IPS-18a (cell line): ENCODE measurements around the gene CHL1.

Experiments
- H3K27ac ChIP-seq: one replicate; pipeline ENCODE4 v1.5.1; 2013; ENCODE audit warnings: low read length
- H3K27me3 ChIP-seq: one replicate; pipeline ENCODE4 v1.6.1; 2013; ENCODE audit warnings: mild to moderate bottlenecking, low read length; ENCODE audit not compliant: control insufficient read depth, insufficient read depth
- H3K36me3 ChIP-seq: one replicate; pipeline ENCODE4 v1.6.1; 2013; ENCODE audit warnings: low read depth, low read length; ENCODE audit not compliant: control insufficient read depth
- H3K4me1 ChIP-seq: one replicate; pipeline ENCODE4 v1.6.1; 2013; ENCODE audit warnings: low read depth, low read length; ENCODE audit not compliant: control insufficient read depth
- H3K4me3 ChIP-seq: one replicate; pipeline ENCODE4 v1.5.1; 2013; ENCODE audit warnings: low read length
- H3K9ac ChIP-seq: one replicate; pipeline ENCODE4 v1.6.1; 2013; ENCODE audit warnings: mild to moderate bottlenecking, low read length, moderate library complexity
- H3K9me3 ChIP-seq: one replicate; pipeline ENCODE4 v1.6.1; 2013; ENCODE audit warnings: low read depth, low read length; ENCODE audit not compliant: control insufficient read depth

CHL1 gene

GRCh38 chr3:228442-229182 lies 32.0 kb downstream of the CHL1 start:
- H3K27ac ChIP-seq, result no peak overlapping the region
- no peak overlapping the region for H3K4me3 ChIP-seq
- no peak overlapping the region for H3K9ac ChIP-seq
- H3K36me3 ChIP-seq, result no peaks in the 10 kb centered on the region
- peaks cover 4% of the 10 kb centered on the region for H3K4me1 ChIP-seq
- no peaks in the 10 kb centered on the region for H3K27me3 ChIP-seq
- peaks cover 3% of the 10 kb centered on the region for H3K9me3 ChIP-seq

DNA sequence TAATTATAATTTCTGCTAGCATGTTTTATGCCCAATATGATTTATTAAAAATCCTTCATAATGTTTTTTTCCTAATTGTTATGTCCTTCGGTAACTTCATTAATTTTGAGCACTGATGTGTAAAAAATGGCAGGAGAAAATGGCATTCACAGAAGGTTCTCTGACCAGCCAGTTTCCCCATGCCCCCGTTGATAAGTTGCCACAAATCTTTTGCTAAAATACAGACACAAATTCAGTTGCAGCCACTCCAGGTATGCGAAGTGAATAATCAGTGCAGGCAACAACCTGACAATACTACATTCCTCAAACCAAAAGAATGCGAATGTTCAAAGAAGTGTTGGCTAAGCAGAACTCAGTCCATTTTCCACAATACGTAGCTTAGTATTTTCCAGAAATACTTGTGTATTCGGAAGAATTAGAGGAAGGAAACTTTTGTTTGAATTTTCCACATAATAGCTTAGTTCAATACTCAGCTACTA lies 32.7 kb downstream of the CHL1 start:
- Histone ChIP-seq H3K9me3 (no peaks in the 10 kb centered on the region), H3K4me3 (no peak overlapping the region), H3K4me1 (peaks cover 4% of the 10 kb centered on the region), H3K9ac (no peak overlapping the region), H3K36me3 (no peaks in the 10 kb centered on the region), H3K27ac (no peak overlapping the region), H3K27me3 (no peaks in the 10 kb centered on the region)

DNA sequence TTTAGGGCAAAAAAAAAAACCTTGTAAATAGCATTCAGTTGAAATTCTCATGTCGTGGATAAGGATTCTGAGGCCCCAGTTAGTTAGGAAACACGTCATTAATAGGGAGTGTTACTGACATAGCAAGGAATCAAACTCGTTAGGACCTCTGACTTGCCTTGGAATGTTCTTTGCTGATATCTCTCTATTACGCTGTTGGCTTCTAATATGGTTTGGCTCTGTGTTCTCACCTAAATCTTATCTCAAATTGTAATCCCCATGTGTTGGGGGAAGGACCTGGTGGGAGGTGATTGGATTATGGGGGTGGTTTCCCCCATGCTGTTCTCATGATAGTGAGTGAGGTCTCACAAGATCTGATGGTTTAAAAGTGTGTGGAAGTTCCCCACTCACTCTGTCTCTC lies 40.3 kb downstream of the CHL1 start:
- H3K4me1 ChIP-seq, result no peaks in the 10 kb centered on the region
- no peaks in the 10 kb centered on the region for H3K9me3 ChIP-seq
- H3K27me3 ChIP-seq, result no peaks in the 10 kb centered on the region
- no peaks in the 10 kb centered on the region for H3K36me3 ChIP-seq
- no peak overlapping the region for H3K9ac ChIP-seq
- no peak overlapping the region for H3K4me3 ChIP-seq
- H3K27ac ChIP-seq, result no peak overlapping the region

DNA sequence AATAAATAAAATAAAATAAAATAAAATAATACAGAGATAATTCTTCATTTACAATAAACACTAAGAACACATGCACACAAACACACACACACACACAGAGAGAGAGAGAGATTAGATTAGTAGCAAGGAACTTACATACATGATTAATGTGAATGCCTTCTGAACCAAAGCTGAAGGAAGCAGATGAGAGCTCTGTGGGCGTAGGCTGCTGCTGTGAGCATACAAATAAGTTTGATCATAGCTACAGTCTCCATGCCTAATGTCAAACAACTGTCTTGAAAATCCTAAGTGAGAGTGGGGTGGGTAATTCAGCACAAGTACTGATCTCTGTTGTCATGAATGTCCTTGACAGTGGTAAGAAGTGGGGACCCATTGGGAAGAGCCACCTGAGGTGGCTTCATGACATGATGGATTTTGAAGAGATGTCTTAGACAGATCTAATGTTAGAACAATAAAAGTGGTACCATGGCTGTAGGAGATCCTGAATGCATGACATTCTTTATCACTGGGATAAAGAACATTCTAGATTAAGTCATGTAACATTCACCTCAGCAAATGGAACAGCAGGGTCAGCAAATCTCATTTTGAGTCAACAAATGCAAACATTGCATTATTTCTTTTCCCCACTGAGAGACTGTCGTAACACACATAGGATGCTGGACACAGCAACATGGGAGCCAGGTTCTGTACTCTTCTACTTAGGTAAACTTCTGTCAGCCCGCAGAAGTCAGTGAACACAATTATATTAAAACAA lies 46.2 kb downstream of the CHL1 start:
- no peak overlapping the region for H3K4me3 ChIP-seq
- H3K9ac ChIP-seq, result no peak overlapping the region
- no peaks in the 10 kb centered on the region for H3K4me1 ChIP-seq
- H3K27me3 ChIP-seq, result no peaks in the 10 kb centered on the region
- no peak overlapping the region for H3K27ac ChIP-seq
- no peaks in the 10 kb centered on the region for H3K36me3 ChIP-seq
- H3K9me3 ChIP-seq, result no peaks in the 10 kb centered on the region

DNA sequence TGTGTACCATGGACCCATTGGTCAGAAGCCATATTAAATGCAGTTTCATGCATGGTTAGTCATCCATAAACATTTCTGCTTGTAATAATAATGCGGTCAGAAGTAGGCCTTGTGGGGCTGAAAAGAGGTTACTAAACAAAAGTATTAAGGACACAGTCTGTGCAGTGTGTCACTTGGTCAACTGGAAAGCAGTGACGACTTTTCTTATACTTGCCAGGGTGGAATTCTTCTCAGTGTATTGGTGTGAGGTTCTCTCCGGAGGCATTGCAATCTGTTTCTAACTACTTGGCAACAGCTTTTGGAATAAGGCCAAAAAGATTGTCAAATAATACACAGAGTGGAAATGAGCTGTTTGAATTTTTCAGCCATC lies 46.8 kb downstream of the CHL1 start:
- Histone ChIP-seq H3K4me3 (no peak overlapping the region), H3K4me1 (no peaks in the 10 kb centered on the region)

GRCh38 chr3:244041-244440 lies 47.5 kb downstream of the CHL1 start:
- Histone ChIP-seq H3K27ac (no peak overlapping the region), H3K9ac (no peak overlapping the region), H3K4me3 (no peak overlapping the region), H3K4me1 (no peaks in the 10 kb centered on the region), H3K27me3 (no peaks in the 10 kb centered on the region), H3K9me3 (no peaks in the 10 kb centered on the region), H3K36me3 (no peaks in the 10 kb centered on the region)

More for the DNA sequence above, 46.8 kb downstream of the CHL1 start:
- no peaks in the 10 kb centered on the region for H3K27me3 ChIP-seq
- H3K9ac ChIP-seq, result no peak overlapping the region
- no peaks in the 10 kb centered on the region for H3K36me3 ChIP-seq
- H3K9me3 ChIP-seq, result no peaks in the 10 kb centered on the region
- no peak overlapping the region for H3K27ac ChIP-seq

DNA sequence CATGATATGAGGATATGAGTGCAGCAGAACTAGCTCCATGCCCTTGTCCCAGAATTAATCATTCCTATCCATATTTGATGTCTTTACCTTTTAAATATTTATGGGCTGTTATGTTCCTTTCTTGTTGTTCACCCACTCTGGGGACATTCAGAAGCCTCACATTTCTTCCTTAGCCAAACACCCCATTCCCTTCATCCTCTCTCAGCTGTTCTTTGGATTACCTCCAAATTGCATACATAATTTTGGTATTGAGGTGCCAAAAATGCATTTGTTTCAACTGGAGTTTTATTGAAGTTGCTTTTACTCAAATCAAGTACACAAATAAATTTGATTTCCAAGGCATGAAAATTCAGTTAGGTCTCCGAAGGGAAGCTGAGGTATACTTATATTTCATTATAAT lies 51.4 kb downstream of the CHL1 start:
- Histone ChIP-seq H3K4me1 (peaks cover 6% of the 10 kb centered on the region), H3K4me3 (no peak overlapping the region), H3K9ac (no peak overlapping the region), H3K27ac (no peak overlapping the region), H3K36me3 (no peaks in the 10 kb centered on the region), H3K27me3 (no peaks in the 10 kb centered on the region), H3K9me3 (no peaks in the 10 kb centered on the region)

- no peaks in the 10 kb centered on the region for H3K36me3 ChIP-seq
- no peak overlapping the region for H3K4me3 ChIP-seq
- no peak overlapping the region for H3K27ac ChIP-seq
- peaks cover 6% of the 10 kb centered on the region for H3K4me1 ChIP-seq
- no peaks in the 10 kb centered on the region for H3K9me3 ChIP-seq
- H3K27me3 ChIP-seq, result no peaks in the 10 kb centered on the region
- no peak overlapping the region for H3K9ac ChIP-seq
Observed at GRCh38 chr3:248864-249520, 52.4 kb downstream of the CHL1 start.

DNA sequence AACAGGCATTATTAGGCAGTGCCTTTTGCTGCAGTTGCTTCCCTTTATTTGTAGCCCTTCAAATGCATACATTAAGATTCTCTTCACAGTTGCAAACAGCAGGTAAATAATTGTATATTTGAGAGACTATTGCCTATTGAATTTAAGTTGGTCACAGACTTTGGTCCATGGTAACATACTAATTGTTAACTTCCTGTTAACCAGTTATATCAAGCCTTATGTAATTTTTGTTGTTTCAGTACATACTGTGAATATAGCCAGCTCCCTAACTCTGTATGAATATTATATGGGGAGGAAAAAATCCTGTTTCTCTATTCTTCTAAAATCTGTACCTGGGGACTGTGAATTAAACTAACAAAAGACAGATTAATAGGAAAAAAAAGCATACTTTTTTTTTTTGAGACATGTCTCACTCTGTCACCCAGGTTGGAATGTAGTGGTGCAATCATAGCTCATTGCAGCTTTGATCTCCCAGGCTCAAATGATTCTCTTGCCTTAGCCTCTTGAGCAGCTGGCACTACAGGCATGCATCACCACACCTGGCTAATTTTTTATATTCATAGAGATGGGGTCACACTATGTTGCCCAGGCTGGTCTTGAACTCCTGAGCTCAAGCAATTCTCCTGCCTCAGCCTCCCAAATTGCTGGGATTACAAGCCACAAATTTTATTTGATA lies 53.2 kb downstream of the CHL1 start:
- Histone ChIP-seq H3K4me3 (no peak overlapping the region), H3K9ac (no peak overlapping the region), H3K9me3 (no peaks in the 10 kb centered on the region), H3K36me3 (no peaks in the 10 kb centered on the region), H3K4me1 (peaks cover 6% of the 10 kb centered on the region), H3K27ac (no peak overlapping the region), H3K27me3 (no peaks in the 10 kb centered on the region)

- Histone ChIP-seq H3K36me3 (no peaks in the 10 kb centered on the region), H3K9me3 (no peaks in the 10 kb centered on the region), H3K4me3 (no peak overlapping the region), H3K27ac (no peak overlapping the region), H3K27me3 (no peaks in the 10 kb centered on the region), H3K9ac (no peak overlapping the region), H3K4me1 (peaks cover 8% of the 10 kb centered on the region)
Observed at GRCh38 chr3:256501-256900, 59.9 kb downstream of the CHL1 start.

DNA sequence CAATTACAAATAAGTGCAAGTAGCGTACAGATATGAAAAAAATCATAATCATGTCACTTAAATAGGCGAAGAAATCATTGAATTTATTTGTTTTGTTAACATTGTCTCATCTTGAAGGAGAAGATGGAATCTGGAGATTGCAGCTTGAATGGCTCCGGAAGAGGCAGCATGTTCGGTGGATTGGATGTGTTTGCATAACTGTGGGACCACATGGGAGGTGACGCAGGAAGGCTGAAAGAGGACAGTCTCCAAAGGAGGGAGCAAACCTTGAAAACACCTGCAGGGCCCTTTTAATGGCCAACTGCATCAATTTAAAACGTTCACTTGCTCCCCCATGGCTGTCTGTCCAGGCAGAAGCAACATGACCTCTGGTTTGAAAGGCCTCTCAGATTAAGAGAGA lies 61.3 kb downstream of the CHL1 start:
- Histone ChIP-seq H3K4me3 (no peak overlapping the region), H3K27me3 (no peaks in the 10 kb centered on the region), H3K9ac (no peak overlapping the region), H3K9me3 (no peaks in the 10 kb centered on the region), H3K4me1 (peaks cover 8% of the 10 kb centered on the region), H3K36me3 (no peaks in the 10 kb centered on the region), H3K27ac (no peak overlapping the region)
